K562 (cell line): ENCODE data around the gene REEP6. TPM values are rescaled to one million over a fixed set of nuclear protein-coding genes. Genes with fewer than 3 reads are reported as not detected.

Experiments
- ELF2 ChIP-seq: fragments of 250-450 bp; sonication (Bioruptor Pico); IDR thresholded peaks from 2 replicates; pipeline ENCODE4 v1.5.0; 2021; ENCODE audit warnings: mild to moderate bottlenecking
- HMGN3 ChIP-seq: IDR thresholded peaks from 2 replicates; pipeline ENCODE4 v1.6.1; 2011; ENCODE audit warnings: borderline replicate concordance, low read depth, mild to moderate bottlenecking, mixed read lengths, low read length; ENCODE audit not compliant: insufficient read length; ENCODE audit errors: extremely low read depth
- KDM4B ChIP-seq, 2 experiments: fragments of 450-650 bp in 1 of 2; sonication (generic) in 1 of 2; IDR thresholded peaks; 2 replicates each; pipeline ENCODE4 v1.6.1; 2016 to 2017; ENCODE audit warnings: borderline replicate concordance in 2 of 2, antibody characterized with exemption in 1 of 2, low read depth in 1 of 2, mild to moderate bottlenecking in 1 of 2
- MAFK ChIP-seq: IDR thresholded peaks from 2 replicates; pipeline ENCODE4 v1.6.1; 2011; ENCODE audit warnings: low read length, improper control_type of control experiment
- MTF1 ChIP-seq: fragments of 250-450 bp; sonication (Bioruptor Pico); IDR thresholded peaks from 2 replicates; pipeline ENCODE4 v1.9.0; 2021; ENCODE audit warnings: moderate library complexity, mild to moderate bottlenecking, inconsistent platforms, borderline replicate concordance
- NCOR1 ChIP-seq: fragments of 450-650 bp; IDR thresholded peaks from 2 replicates; pipeline ENCODE4 v1.6.1; 2016; ENCODE audit warnings: mild to moderate bottlenecking, moderate library complexity
- NFE2L1 ChIP-seq: fragments of 450-650 bp; IDR thresholded peaks from 2 replicates; pipeline ENCODE4 v1.6.1; 2016; ENCODE audit warnings: missing genetic modification characterization, low read depth, mild to moderate bottlenecking, missing compliant biosample characterization, moderate library complexity, borderline replicate concordance
- NR4A1 ChIP-seq, 2 experiments: fragments of 250-450 bp in 1 of 2; fragments of 450-650 bp in 1 of 2; sonication (Bioruptor Pico) in 1 of 2; IDR thresholded peaks; 2 replicates each; pipeline versions ENCODE4 v1.4.0 to v1.6.1; 2016 to 2020; ENCODE audit warnings: mild to moderate bottlenecking in 2 of 2, missing compliant biosample characterization in 1 of 2, missing genetic modification characterization in 1 of 2, moderate library complexity in 1 of 2
- NRF1 ChIP-seq, 2 experiments: fragments of 450-650 bp; IDR thresholded peaks in 1 of 2; conservative IDR thresholded peaks in 1 of 2; 2 replicates each; pipeline ENCODE4 v1.6.1; 2014; ENCODE audit warnings: mild to moderate bottlenecking in 2 of 2
- POLR2A ChIP-seq: fragments of 450-650 bp; conservative IDR thresholded peaks from 2 replicates; pipeline ENCODE4 v1.6.1; 2016
- POLR2AphosphoS5 ChIP-seq: IDR thresholded peaks from 2 replicates; pipeline ENCODE4 v1.6.1; 2011; ENCODE audit warnings: mild to moderate bottlenecking, low read depth, low read length, moderate library complexity; ENCODE audit not compliant: control insufficient read depth, insufficient read depth
- POU5F1 ChIP-seq: fragments of 150-350 bp; IDR thresholded peaks from 2 replicates; pipeline ENCODE4 v1.6.1; 2014; ENCODE audit warnings: borderline replicate concordance, low read length, low read depth, mild to moderate bottlenecking; ENCODE audit not compliant: partially characterized antibody
- SRF ChIP-seq, 2 experiments: fragments of 250-450, 450-650 bp in 1 of 2; sonication (Bioruptor Pico) in 1 of 2; sonication (generic) in 1 of 2; formaldehyde crosslinking; IDR thresholded peaks; 2 replicates each; pipeline versions ENCODE4 v1.5.0 to v1.5.1; 2020 to 2022; ENCODE audit warnings: mild to moderate bottlenecking in 1 of 2, missing genetic modification reagents in 1 of 2
- TAF7 ChIP-seq: fragments of 450-650 bp; IDR thresholded peaks from 2 replicates; pipeline ENCODE4 v1.6.1; 2016; ENCODE audit warnings: missing genetic modification characterization, missing compliant biosample characterization
- ZHX1 ChIP-seq: fragments of 150-350 bp; conservative IDR thresholded peaks from 2 replicates; pipeline ENCODE4 v1.6.1; 2014; ENCODE audit warnings: low read length
- ZNF280B ChIP-seq: fragments of 250-450 bp; sonication (Bioruptor Pico); IDR thresholded peaks from 2 replicates; pipeline ENCODE4 v1.5.1; 2021; ENCODE audit warnings: mild to moderate bottlenecking
- ZNF511 ChIP-seq: sonication (generic); formaldehyde crosslinking; IDR thresholded peaks from 2 replicates; pipeline ENCODE4 v1.8.0; 2022; ENCODE audit warnings: mild to moderate bottlenecking, missing genetic modification reagents
- ZNF561 ChIP-seq: fragments of 450-650 bp; formaldehyde crosslinking; conservative IDR thresholded peaks from 2 replicates; pipeline ENCODE4 v1.4.0; 2020; ENCODE audit warnings: mild to moderate bottlenecking, moderate library complexity
- ZNF699 ChIP-seq: fragments of 250-450 bp; sonication (Bioruptor Pico); IDR thresholded peaks from 2 replicates; pipeline ENCODE4 v1.8.0; 2021; ENCODE audit warnings: mild to moderate bottlenecking, moderate library complexity; ENCODE audit not compliant: insufficient replicate concordance
- ZNF780A ChIP-seq: fragments of 250-450 bp; sonication (Bioruptor Pico); IDR thresholded peaks from 2 replicates; pipeline ENCODE4 v1.5.0; 2021; ENCODE audit warnings: mild to moderate bottlenecking
- polyA plus RNA-seq, 8 experiments: library from polyadenylated mRNA; depleted of rRNA in 4 of 8; stranded (reverse) in 5 of 8; unstranded in 3 of 8; fragments of >200 nt; fragmentation: Nextera tagmentation in 2 of 8; fragmentation: Illumina TruSeq in 1 of 8; extraction: Ambion mirVana in 2 of 8; extraction: Trizol in 1 of 8; gene quantifications; 2 replicates each; pipeline versions ENCODE4 v1.2.1 to v1.2.3, GENCODE V29; 2011 to 2014; ENCODE audit warnings: inconsistent platforms in 1 of 8, missing spikeins in 1 of 8
- total RNA-seq, 7 experiments: library from RNA; depleted of rRNA in 6 of 7; stranded (reverse); fragments of >200 nt in 6 of 7; fragmentation: Illumina TruSeq in 2 of 7; extraction: Trizol in 2 of 7; gene quantifications; 2 replicates each; pipeline versions ENCODE4 v1.2.1 to v1.2.3, GENCODE V29; 2011 to 2021; ENCODE audit warnings: low replicate concordance in 1 of 7

Gene REEP6
- total and polyA plus RNA-seq, 9 of the 15 experiments (the other 6 are each of a cell fraction or from before 2014, with no cell fraction given) = 1.2 to 64.2 (median 12.7) TPM

GRCh38 chr19:1455336-1456120, 35.5 kb upstream of the REEP6 start (continued):
- no peak for TF ChIP-seq MAFK
- TF ChIP-seq NFE2L1 (tag) = no peak
- no peak for TF ChIP-seq NCOR1
- no peak for TF ChIP-seq MTF1 (CRISPR knock-in tag)
- no peak for TF ChIP-seq ELF2 (CRISPR knock-in tag)
- TF ChIP-seq ZNF511 (CRISPR knock-in tag) = no peak
- no peak; a peak in 1 of 4 replicates for TF ChIP-seq SRF (CRISPR knock-in tag; IDR thresholded peaks at IDR 0.05)
- no peak for TF ChIP-seq ZNF780A
- TF ChIP-seq ZHX1 = no peak
- TF ChIP-seq ZNF561 (CRISPR knock-in tag) = no peak
- peak; percentile 74 for TF ChIP-seq HMGN3
- TF ChIP-seq POU5F1 = no peak
- 0 out of 2 replicates have a peak, but pooled peaks have one; percentile 29 for TF ChIP-seq POLR2AphosphoS5
- TF ChIP-seq KDM4B (IDR thresholded peaks at IDR 0.05; ENCODE audit: borderline replicate concordance in 2 of 2, low read depth in 1 of 2) = no peak
- TF ChIP-seq NR4A1 (CRISPR knock-in tag; IDR thresholded peaks at IDR 0.05) = no peak
- TF ChIP-seq NR4A1 (tag; IDR thresholded peaks at IDR 0.05) = no peak
- no peak for TF ChIP-seq ZNF699 (CRISPR knock-in tag)
- TF ChIP-seq POLR2A = peak; percentile 60; the same call in 1 of the 2 replicates
- peak; percentile 76 to 81 for TF ChIP-seq NRF1 (conservative IDR thresholded peaks at IDR 0.05 in 1 of 2, IDR thresholded peaks at IDR 0.05 in 1 of 2)
- TF ChIP-seq TAF7 (tag) = no peak
- TF ChIP-seq ZNF280B = no peak
